GM19023 (cell line): ENCODE results near the gene LBX1.

Experiments used
- ATAC-seq: cut with Tn5 transposase; IDR thresholded peaks from one replicate; pipeline ENCODE4 v1.9.1; 2021; ENCODE audit warnings: mild to moderate bottlenecking, moderate library complexity; ENCODE audit not compliant: unreplicated experiment

The LBX1 gene

DNA sequence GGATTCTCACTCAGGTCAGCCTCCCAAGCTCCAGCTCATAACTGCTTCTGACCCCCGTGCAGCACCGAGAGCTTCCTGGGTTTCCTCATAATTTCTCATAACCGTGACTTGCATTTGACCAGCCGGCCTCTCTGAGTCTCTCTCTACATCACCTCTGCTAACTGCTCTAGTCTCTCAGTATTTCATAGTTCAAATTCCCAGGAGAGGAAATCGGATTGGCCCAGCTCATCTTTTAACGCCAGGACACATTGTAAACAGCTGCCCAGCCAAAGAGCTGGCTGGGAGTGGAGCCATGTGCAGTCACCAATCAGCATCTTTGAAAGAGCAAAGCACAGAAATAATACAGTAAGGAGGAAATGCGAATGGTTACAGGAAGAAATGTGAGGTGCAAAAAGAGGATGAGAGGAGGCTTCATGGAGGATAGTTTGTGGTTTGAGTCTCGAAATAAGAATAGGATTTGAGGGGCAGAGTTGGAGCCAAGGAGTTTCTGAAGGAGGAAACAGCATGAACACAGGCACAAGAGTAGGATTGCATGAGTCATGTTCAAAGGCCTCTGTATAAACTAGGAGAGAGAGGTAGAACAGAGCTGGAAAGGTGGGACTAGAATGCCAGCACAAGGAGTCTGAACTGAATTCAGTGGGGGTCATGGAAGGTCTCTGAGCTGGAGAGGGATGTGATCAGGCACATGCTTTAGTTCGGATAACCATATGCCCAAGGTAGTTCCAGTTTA is 15.2 kb upstream of the LBX1 start:
- no peak for ATAC-seq

DNA sequence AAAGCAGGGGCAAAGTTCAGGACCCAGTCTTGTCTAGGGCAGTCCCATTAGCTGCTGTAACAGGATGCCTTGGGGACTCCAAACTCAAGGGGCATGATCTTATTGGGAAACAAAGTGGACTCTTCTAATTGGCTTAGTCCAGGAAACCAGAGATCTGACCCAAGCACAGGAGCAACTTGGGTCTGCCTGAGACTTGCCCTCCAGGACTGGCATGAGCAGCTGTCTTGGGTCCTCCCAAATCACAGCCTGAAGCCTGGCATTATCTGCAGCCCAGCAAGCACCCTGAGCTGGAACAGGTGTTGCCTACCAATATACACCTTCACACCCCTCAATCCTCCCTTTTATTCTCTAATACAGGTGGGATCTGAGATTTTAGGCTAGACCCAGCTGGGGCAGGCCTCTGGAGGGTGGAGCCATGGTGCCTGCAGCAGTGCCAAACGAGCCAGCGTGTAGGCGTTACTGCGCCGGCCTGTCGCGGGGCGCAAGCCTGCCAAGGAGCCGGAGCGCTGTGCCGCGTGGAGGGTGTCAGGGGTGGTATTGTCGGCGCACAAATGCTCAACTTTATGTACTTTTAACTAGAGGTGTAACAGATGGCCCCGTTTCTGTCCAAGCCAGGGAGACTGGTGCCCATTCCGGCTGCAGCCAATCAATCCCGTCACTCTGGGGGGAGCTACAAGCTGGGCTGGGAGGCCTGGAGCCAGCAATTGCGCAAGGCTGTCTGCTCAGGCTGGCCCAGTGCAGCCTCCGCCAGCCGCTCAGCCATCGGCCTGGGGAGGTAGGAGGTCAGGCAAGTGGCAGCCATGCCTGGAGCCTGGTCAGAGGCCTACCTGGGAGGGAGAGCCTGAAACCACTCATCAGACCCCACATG is 12.8 kb upstream of the LBX1 start:
- no peak for ATAC-seq

DNA sequence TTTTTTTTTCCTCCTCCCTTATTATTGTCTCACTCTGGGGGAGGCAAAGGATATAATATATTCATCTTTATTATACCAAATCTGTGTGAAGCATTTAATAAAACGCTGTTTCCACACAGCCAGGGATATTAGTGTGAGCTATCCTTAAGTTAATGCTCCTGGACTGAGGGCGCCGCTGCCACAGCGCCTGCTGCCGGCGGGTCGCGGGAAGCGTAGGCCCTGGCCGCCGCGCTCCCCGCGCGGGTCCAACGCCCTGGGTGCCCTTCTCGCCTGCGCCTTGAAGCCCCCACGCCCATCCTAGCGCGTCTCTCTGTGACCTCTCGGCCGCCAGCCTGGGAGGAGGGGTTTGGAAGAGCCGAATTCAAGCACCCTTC is 9.5 kb upstream of the LBX1 start:
- no peak for ATAC-seq

DNA sequence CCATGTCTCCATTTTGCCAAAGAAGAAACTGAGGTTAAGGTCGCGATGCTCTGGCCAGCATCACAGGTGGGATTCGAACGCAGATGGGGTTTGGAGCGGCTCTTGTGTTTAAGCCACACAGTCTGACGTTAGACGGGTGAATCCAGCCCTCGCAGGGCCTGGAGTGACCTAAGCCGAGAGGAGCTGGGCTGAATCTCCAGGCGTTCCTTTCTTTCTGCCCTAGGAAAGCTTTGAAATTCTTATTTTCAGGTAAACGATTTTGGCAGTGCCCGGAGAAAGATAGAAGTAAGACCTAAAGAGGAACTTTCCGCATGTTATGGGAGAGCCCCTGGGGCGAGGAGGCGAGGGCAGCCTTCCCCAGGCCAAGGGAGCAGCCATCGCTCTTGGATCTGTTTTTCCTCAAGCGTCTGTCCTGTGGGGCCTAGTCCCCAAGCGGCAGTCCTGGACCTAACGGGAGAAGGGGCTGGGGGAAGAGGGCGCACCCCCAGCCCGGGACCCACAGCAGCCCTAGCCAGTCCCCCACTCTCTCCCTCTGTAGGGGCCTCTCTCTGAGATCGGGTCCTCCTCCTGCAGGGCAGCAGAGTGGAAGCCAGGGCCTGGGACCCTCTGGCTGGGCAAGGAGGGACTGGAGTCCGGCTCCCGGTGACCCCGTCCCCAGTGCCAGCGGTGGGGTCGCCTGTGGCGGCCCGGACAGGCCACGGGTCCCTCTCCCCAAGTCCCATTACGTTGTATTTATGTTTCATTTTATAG is 8.9 kb upstream of the LBX1 start:
- ATAC-seq: no peak

DNA sequence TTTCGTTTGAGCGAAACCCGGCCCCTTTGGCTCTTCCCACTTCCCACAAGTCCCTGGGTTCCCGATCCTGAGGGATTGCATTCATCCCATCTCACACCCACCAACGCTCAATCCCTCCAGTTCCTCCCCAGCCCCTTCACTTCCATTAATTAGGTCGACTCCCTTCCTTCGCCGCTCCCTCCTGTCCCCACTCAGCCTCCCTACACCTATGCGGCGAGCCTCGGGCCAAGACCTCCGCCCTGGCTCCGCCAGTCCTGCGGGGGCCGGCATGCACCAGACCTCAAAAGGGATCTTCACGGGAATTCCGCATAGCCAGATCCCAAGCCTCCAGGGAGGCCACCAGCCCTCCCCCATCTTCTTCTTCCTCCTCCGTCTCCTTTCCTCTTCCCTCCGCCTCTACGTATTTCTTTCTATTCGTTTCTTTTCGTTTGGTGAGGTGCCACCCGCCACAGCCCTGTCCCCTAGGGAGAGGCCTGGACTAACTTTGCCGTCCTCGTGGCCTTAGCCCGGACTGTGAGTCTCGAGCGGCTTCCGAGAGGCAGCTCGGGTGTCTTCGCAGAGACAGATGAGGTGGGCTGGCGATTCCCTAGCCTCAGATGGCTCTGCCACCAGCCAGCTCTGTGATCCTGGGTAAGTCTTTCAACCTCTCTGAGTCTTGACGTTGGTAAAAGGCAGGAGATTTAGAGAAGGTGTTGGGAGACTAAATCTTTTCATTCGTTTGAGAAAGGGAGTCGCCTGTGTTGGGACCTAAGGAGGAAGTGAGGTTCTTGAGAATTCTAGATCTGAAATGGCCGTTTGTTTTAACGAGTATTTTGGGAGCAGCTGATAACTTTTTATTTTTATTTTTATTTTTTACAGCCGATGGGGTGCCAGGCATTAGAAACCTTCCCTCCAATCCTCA is 8.1 kb upstream of the LBX1 start:
- no peak for ATAC-seq

DNA sequence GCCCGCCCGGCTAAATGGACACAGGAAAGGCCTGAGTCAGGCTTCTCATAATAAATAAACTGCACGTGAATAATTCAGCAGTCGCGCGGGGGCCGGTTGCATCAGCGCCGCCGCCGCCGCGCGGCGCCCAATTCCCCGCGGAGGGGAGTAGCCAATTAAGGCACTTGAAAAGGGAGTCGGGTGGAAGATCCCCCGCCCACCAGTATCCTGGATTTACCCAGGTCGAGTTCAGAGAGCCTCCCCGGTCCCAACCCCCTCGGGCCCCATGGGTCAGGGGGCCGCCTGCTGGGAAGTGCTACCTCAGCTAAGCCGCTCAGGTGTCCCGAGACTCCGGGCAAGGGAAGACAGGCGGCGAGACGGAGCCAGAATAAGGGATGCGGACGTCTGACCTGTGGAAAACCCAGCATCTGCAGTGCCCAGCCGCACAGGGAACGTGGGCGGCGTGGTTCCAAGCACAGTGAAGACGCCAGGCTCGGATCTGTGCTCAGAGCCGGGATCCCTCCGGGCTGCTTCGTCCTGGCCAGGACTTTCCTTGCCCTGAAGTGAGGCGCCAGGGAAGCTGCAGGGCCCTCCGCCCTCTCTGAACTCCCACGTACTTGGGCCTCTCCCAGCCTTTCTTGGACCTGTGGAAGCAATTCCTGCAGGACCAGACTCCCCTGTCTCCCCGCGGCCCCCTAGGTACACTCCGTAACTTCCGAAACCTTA is 7.3 kb upstream of the LBX1 start:
- ATAC-seq: no peak

DNA sequence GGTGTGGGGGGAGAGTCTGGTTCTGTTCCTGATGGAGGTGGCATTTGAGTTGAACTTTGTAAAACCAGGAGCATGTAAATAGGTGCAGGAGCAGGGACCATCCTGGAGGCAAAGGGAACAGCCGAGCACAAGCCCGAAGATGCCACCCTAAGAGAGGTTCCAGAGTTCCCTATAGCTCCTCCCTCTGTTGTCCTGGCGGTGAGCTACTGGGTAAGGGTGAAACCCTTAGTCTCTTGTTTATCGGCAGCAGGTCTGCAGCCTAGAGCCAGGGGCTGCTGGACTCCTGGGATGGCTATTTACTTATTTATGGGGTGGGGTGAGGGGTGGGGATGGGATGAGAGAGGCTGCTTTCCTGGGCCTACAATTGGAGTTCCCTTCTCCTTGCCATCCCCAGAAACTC is 6.5 kb upstream of the LBX1 start:
- ATAC-seq: no peak

DNA sequence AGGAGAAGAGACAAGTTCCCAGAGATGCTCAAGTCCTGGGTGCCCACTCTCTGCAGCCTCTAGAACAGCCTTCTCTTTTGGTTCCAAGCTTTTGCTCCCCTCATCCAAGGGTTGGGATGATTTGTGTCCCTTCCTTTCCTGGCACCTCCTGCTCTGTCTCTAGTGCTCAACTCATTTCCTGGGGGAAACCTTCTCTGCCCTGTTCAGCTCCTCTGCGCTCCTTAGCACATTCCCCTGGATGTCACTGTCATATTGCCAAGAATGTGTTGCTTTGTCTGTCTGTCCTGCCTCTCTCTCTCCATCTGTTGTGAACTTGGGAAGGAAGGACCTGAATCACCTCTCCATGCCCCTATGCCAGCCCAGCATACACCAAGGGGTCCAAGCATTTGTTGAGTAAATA is 5.1 kb upstream of the LBX1 start:
- no peak for ATAC-seq

DNA sequence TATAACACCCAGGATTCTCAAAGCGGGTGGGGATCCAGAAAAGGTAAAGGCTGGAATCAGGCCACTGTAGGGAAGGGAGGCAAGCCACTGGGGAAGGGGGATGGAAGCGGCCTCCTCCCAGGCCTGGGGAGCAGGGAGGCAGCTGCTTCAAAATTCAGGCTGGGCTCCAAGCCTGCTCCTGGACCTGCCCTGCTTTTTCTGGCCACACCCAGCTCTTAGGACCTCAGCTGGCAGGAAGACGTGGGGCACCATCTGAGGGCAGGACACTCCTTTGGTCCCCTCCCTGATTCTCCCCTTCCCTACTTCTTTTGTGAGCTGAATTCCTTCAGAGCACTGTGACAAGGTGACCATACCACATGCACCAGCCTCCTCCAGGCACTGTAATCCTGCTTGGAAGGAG is 4.6 kb upstream of the LBX1 start:
- ATAC-seq: no peak

DNA sequence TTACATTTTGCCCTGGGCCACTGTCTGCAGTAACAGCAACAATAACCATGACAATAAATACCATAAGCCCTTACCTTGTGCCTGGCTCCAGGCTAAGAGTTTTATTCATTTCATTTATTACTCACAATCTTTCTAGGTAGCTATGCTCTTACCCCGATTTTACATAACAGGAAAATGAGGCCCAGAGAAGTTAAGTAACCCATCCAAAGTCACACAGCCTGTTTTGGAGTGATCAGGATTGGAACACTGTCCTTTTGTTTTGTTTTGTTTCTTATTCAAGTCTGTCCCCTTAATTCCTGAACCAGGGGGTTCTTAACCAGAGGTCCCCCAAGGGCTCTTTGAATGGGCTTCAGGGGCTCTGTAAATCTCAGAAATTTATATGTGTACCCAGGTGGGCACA is 4.2 kb upstream of the LBX1 start:
- no peak for ATAC-seq

DNA sequence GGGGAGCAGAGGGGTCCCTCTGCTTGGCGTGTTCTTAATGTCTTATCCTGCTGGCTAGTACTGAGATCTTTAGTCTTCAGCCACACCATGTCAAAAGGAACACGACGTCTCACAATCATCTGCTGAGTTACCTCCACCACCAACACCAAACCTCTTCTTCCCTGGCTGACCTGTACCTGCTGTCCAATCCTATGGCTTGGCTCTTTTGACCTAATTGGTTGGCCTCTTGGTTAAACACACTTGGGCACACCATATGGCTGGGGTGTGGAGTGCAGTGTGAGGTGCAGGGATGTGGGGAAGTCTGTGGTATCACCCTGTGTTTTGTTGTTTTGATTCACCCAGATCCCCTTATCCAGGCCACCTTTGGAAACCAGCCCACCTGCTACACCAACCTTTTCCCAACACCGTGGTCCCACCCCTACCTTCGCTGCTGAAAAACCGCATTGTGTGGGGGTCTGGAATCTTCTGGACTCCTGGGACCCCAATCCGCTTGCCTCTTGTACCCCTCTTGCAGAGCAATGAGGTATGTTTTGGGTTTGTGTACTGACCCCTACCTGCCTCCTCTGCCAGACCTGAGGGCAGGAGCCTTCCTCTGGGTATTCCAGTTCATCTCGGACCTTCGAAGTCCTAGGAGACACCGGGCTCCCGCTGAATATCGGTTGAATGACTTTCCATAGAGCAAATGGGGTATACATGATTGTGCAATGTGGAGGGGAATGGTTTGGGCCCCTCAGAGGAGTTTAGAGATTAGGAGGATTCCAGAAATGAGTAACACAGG is 2.8 kb upstream of the LBX1 start:
- ATAC-seq: no peak

DNA sequence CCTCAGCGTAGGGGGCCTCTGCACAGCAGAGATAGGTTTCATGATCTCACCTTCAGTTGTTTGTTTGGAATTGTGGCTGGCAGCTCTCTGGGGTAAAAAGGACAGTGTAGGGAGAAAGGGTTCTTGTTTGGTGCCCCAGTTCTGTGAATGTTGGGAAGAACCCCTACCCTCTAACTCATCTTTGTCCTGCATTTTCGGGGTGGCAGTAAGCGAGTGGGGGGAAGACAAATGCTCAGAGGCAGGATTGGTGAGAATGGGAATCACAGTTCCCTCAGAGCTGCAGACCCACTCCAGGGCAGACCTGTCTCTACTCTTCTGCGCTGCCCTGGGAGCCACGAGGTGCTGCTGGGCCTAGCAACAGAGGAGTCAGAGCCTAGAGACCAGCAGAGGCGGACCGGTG is 1.8 kb upstream of the LBX1 start:
- no peak for ATAC-seq

DNA sequence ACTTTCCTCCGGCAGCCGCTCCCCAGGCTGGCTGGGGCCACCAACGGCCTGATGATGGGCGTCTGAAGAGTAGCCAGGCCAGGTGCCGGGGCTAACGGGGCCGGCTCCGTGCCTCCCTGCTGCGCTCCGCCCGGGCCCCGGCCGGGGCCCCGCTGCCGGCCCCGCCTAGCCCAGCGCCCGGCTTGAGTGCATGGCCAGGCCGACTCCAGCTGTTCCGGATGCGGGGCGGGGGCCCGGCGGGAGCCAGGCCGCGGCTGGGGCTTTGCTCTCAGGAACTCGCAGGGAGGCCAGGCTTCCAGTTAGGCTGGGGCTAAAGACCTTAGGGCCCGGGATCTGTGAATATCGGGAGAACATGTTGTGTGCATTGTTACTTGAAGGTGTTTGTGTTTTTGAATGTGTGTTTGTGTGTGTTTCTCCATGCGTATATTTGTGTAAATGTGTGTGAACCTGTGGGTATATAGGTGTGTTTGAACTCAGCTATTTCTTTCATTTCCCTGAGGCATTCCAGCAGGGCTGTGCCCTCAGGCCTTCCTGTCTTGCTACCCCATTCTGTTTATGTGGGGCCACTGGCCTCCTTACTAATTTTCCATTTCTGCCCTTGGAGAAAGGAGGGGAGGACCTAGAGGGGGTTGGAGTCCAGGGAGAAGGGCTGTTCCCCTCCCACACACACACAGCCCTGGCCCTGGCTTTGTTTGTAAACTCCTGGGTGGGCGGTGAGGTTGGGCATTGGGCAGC is 1.1 kb upstream of the LBX1 start:
- no peak for ATAC-seq

DNA sequence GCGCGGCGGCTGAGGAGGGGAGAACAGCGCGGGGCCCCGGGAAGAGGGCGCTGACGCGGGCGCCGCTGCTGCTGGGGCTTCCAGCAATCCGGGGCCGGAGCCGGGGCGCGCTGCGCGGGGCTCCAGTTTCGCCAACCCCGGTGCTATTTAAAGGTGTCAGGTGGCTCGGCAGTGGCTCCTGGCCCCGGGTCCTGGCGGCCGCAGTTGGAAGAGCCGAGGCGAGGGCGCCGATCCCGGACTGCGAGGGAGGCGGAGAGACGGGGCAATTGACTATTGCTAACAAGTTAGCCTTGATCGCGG is 347 bp downstream of the LBX1 start:
- no peak for ATAC-seq

DNA sequence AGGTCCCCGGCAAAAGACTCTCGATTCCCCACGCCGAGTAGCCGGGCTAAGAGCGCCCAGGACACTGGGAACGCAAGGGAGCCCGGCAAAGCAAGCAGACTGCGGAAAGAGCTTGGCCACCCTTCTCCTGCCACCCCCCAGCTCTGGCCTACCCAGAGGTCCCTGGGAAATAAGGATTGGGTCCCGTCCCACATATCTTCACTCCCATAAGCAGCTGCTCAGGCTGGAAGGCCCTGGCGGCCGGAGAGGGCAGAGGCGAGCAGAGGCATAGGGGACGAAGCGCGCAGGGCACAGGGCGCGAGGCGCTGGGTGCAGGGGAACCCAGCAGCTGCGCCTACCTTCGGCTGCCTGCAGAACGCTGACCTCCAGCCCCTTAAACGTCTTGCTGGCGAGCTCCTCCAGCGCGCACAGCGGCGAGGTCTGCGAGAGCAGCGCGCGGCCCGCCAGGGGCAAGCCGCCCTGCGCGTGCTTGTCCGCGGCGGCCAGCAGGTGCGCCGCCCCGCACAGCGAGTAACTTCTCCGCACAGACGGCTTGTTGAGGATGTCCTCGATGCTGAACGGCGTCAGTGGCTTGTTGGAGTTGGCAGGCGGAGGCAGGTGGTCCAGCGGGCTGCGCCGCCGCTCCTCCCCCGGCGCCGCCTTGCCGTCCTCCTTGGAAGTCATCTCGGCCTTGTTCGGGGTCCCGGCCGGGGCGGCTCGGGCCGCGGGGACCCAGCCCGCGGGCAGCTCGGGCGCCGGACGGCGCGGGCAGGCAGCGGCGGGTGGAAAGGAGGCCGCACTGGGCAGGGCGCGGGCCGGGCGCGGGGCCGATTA is 904 bp downstream of the LBX1 start:
- no peak for ATAC-seq

DNA sequence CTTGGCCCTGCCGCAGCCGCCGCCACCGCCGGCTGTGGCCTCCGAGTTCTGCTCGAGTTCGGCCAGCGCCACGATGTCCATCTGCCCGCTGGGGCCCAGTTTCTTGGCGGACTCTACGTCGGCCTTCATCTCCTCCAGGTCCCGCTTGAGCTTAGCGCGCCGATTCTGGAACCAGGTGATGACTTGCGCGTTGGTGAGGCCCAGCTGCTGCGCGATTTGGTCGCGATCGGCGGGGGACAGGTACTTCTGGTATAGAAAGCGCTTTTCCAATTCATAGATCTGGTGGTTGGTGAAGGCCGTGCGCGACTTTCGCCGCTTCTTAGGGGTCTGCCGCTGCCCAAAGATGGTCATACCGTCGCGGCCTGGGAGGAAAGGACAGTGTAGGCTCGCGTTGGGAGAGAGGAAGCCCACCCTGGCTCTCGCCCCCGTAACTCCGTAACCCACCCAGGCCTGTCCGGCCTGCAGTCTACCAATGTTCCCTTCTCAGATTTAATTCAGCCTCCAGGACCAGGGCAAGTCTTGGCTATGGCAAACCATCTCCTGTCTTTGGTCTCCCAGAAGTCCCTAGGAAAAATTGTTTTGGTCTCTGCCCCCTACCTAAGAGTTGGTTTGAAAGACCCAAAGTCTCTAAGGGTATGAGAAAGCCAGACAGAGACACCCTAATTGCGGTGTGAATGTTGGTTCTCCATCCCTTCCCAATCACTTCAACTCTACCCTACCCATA is 1.7 kb downstream of the LBX1 start:
- ATAC-seq: no peak
